Type B pancreatic cell (in vitro differentiated cells): ENCODE data around the gene FAM120A. TPM values are rescaled to one million over a fixed set of nuclear protein-coding genes. Genes with fewer than 3 reads are reported as not detected.

Experiments
- DNase-seq: peaks from one replicate; pipeline ENCODE4 v3.0.0; 2021; ENCODE audit warnings: mixed read lengths; ENCODE audit not compliant: unreplicated experiment; ENCODE audit errors: extremely low spot score
- H3K27ac Mint-ChIP-seq: 2 replicates; pipeline ENCODE4 v1.8.0; 2021; ENCODE audit warnings: mild to moderate bottlenecking, mixed read lengths
- H3K27me3 Mint-ChIP-seq: 2 replicates; pipeline ENCODE4 v1.8.0; 2021; ENCODE audit warnings: mixed read lengths
- H3K36me3 Mint-ChIP-seq: 2 replicates; pipeline ENCODE4 v1.8.0; 2021; ENCODE audit warnings: mixed read lengths
- H3K4me1 Mint-ChIP-seq: one replicate; pipeline ENCODE4 v1.8.0; 2021; ENCODE audit warnings: mixed read lengths; ENCODE audit not compliant: unreplicated experiment
- H3K4me3 Mint-ChIP-seq: 2 replicates; pipeline ENCODE4 v1.8.0; 2021; ENCODE audit warnings: mild to moderate bottlenecking, mixed read lengths
- H3K9me3 Mint-ChIP-seq: 2 replicates; pipeline ENCODE4 v1.8.0; 2021; ENCODE audit warnings: mixed read lengths
- total RNA-seq: library from RNA; stranded (reverse); gene quantifications from 2 replicates; pipeline ENCODE4 v1.2.1, GENCODE V29; 2021; ENCODE audit warnings: low replicate concordance
- TF ChIP-seq, protein P1 (sequence below): fragments of 200-600 bp; sonication (generic); conservative IDR thresholded peaks from 2 replicates; pipeline ENCODE4 v1.5.0; 2021; ENCODE audit warnings: antibody characterized with exemption, mild to moderate bottlenecking

FAM120A gene
- total RNA-seq, 1 donor from 2014 or later, result 72.5 TPM

DNA sequence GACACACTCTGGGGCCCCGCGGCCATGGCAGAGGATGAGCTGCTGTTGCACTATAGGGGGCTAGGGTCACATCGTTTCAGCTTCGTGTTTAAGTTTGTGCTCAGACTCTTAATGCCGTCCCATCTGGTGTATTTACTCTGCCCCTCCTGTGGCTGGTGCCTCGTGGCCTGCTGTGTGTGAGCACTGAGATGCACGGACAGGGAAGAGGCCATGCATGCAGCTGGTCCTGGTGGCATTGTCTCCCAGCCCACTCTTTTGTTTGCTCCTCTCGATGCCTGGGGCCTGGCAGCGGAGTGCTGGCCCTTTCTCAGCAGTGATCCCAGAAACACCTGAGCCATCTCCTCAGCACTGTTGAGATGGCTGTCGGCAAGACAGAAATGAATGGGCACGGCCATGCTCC lies 94.9 kb downstream of the FAM120A start:
- H3K27me3 Mint-ChIP-seq, result no peaks in the 10 kb centered on the region
- H3K4me3 Mint-ChIP-seq, result no peak overlapping the region
- H3K4me1 Mint-ChIP-seq, result peaks cover 14% of the 10 kb centered on the region
- H3K36me3 Mint-ChIP-seq, result peaks cover 24% of the 10 kb centered on the region
- TF ChIP-seq, protein P1, sequence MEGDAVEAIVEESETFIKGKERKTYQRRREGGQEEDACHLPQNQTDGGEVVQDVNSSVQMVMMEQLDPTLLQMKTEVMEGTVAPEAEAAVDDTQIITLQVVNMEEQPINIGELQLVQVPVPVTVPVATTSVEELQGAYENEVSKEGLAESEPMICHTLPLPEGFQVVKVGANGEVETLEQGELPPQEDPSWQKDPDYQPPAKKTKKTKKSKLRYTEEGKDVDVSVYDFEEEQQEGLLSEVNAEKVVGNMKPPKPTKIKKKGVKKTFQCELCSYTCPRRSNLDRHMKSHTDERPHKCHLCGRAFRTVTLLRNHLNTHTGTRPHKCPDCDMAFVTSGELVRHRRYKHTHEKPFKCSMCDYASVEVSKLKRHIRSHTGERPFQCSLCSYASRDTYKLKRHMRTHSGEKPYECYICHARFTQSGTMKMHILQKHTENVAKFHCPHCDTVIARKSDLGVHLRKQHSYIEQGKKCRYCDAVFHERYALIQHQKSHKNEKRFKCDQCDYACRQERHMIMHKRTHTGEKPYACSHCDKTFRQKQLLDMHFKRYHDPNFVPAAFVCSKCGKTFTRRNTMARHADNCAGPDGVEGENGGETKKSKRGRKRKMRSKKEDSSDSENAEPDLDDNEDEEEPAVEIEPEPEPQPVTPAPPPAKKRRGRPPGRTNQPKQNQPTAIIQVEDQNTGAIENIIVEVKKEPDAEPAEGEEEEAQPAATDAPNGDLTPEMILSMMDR, result no peak
- H3K27ac Mint-ChIP-seq, result no peak overlapping the region
- H3K9me3 Mint-ChIP-seq, result no peaks in the 10 kb centered on the region
- no peak for DNase-seq

DNA sequence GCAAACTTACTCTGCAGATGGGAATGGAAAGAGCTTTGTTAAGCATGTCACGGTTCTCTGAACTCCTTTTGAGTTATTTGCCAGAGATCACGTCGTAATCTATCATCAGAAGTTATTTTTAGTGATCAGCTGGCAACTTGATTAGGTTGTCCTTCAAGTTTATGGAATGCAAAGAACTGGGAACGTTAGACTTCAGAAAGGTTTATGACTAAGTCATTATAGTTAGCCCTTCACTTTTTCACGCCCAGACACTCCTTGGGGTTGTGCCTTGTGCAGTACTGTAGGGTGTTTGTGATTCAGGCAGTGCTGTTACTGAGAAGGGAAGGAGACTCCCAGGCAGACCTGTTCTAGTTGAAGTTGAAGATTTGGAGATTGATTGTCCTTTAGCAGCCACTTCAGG lies 98.1 kb downstream of the FAM120A start:
- Mint-ChIP-seq H3K4me3 (peak overlapping the region; percentile 60), H3K9me3 (no peaks in the 10 kb centered on the region), H3K27ac (peak overlapping the region; percentile 89), H3K36me3 (peaks cover 31% of the 10 kb centered on the region), H3K27me3 (no peaks in the 10 kb centered on the region), H3K4me1 (peaks cover 31% of the 10 kb centered on the region)
- no peak for DNase-seq
- TF ChIP-seq, protein P1, result no peak

DNA sequence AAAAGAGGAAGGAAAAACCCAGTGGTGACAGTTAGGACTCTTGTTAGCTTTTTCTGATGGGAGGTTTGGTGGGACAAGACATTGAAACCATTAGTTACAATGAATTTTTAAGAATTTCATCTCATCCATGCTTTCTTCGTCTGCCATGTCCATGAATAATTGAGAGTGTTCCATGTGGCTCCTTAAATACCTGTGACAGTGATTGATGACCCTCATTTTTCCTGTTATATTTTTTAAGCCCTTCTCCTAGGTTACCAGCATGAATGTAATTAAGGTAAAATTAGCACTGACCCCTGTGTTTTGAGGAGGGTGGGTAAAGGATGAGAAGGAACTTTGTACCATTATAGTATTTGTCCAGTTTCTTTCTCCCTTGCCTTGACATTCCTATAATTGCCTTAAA lies 101.4 kb downstream of the FAM120A start:
- Mint-ChIP-seq H3K36me3 (peaks cover 25% of the 10 kb centered on the region), H3K9me3 (no peaks in the 10 kb centered on the region), H3K4me3 (peak overlapping the region; percentile 21), H3K4me1 (peaks cover 30% of the 10 kb centered on the region), H3K27me3 (no peaks in the 10 kb centered on the region), H3K27ac (peak overlapping the region; percentile 40)
- DNase-seq, result no peak
- TF ChIP-seq, protein P1, result no peak

DNA sequence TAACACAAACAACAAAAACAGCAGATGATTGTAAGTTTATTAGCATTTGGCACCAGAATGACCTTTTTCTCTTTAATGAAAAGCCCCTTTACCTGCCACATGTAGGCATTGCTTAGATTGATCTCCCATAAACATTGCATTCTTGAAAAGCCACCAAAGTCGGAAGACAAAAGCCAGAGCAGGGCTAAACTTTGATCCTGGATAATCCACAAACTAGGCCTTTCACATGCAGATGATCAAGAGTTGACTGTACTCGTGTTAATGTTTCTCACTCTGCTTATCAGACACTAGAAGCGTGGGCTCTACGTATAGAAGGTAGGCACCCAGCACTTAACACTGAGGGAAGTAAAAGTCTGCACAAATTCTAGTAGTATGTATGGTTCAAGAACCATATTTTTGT lies 103.9 kb downstream of the FAM120A start:
- no peaks in the 10 kb centered on the region for H3K27me3 Mint-ChIP-seq
- peaks cover 25% of the 10 kb centered on the region for H3K4me1 Mint-ChIP-seq
- no peak for DNase-seq
- H3K4me3 Mint-ChIP-seq, result no peak overlapping the region
- TF ChIP-seq, protein P1, result no peak
- H3K36me3 Mint-ChIP-seq, result peaks cover 26% of the 10 kb centered on the region
- no peak overlapping the region for H3K27ac Mint-ChIP-seq
- no peaks in the 10 kb centered on the region for H3K9me3 Mint-ChIP-seq

DNA sequence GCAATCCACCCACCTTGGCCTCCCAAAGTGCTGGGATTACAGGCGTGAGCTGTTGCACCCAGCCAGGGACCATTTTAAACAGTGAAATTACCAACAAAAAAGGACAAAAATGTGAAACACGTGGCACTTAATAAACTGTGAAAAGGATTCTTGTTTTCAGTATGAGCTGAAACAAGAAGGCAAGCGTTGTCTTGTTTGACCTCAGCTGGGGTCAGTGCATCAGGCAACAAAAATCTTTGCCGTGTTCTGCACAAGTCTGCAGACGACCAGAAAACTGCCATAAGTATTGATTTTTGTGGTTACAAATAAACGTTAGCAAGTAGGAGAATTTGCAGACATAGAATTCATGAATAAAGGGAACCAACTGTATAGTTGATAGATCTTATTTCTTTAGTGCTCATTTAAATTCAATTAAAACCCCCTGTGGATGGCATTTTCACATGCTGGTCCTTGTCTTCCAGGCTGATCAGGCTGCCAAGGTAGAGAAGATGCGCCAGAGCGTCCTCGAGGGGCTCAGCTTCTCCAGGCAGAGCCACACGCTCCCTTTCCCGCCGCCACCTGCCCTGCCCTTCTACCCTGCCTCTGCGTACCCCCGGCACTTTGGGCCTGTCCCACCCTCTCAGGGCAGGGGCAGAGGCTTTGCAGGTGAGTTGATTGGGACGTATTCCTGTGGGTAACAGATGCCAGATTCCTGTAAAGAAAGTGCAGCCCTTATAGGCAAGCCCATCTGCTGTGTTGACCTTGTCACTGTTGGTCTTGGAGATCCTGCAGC lies 106.1 kb downstream of the FAM120A start:
- H3K4me1 Mint-ChIP-seq, result peaks cover 20% of the 10 kb centered on the region
- H3K36me3 Mint-ChIP-seq, result peaks cover 24% of the 10 kb centered on the region
- DNase-seq, result no peak
- TF ChIP-seq, protein P1, result no peak
- no peak overlapping the region for H3K27ac Mint-ChIP-seq
- no peaks in the 10 kb centered on the region for H3K27me3 Mint-ChIP-seq
- no peak overlapping the region for H3K4me3 Mint-ChIP-seq
- no peaks in the 10 kb centered on the region for H3K9me3 Mint-ChIP-seq
